Measurements from ENCODE around the gene BSND.

BSND gene

DNA sequence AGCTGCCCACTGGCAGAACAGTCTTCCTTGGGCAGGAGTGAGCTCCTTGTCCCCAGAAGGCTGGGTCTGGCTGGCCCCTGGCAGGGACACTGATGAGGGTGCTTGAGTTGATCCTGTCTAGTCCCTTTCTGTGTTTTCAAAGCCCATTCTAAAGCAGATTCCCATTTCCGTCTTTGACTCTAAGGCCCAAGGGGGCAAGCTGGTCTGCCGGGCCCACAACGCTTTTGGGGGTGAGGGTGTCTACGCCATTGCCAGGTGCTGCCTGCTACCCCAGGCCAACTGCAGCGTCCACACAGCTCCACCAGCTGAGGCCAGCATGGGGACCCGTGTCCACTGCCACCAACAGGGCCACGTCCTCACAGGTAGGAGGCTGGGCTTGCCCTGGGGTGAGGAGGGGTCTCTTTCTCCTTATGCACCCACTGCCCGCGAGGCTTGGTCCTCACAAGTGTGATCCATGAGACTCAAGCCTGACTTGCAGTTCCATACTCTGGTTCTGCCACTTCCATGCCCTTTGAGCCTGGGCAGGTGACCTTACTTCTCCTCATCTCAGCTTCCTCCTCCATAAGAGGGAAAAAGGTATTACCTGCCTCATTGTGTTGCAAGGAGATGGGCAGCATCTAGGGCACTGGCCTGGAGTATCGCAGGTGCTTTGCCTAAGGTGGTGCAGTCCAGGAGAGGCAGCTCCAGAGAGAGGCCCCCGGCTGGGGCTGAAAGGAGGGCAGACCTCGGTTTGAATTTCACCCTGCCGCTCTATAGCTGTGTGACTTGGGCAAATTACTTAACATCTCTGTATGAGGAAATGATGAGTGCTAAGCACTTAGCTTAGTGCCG, 60.8 kb downstream of the BSND start:
- no peak overlapping the region for H3K9ac ChIP-seq (ENCODE audit: low read length)
- H3K9me3 ChIP-seq (ENCODE audit: control insufficient read depth, low read length) = no peaks in the 10 kb centered on the region
- H3K4me1 ChIP-seq (ENCODE audit: control insufficient read depth, insufficient read depth, low read length) = peaks cover 18% of the 10 kb centered on the region
- peaks cover 51% of the 10 kb centered on the region for H3K36me3 ChIP-seq (ENCODE audit: control insufficient read depth, insufficient read depth, low read length, severe bottlenecking)
- no peak overlapping the region for H3K4me3 ChIP-seq (ENCODE audit: low read length)
- DNase-seq (ENCODE audit: low read depth) = no peak
- H3K27me3 ChIP-seq (replicated peaks; ENCODE audit: control insufficient read depth, insufficient read depth, low read length) = no peaks in the 10 kb centered on the region

DNA sequence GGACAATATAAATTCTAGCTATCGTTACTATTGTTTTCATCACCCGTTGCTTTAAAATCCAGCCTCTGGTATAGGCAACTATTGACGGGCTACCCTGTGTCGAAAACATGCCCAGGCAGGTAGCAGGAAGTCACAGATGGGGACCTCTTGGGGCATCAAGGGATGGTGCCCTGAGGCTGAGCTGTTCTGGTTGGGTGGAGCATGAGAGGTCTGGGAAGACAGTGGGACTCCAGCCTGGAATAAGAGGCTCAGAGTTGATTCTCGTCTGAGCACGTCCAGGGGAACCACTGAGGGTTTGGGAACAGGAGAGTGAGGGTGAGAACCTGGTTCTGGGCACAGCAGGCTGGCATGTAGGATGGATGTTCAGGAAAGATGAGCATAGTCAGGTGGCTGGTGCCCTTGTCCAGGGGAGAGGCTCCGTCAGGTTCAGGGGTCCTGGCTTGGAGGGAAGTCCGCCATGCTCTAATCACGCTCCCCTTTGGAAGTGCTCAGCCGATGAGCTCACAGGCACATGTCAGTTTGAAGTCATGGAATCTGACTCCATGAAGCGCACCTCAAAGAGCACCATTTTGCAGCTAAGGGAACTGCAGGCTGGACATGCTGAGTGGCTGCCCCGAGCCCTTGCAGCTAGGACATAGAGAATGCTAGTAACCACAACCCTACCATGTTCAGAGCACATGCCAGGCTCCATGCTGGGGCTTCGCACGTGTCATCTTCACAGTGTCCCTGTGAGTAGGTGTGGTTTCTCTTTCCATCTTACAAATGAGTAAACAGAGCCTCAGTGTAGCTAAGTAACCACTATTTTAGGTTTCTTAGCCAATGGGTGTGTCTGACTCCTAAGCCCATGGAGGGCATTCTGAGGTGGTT, 61.6 kb downstream of the BSND start:
- H3K9me3 ChIP-seq (ENCODE audit: control insufficient read depth, low read length) = no peaks in the 10 kb centered on the region
- DNase-seq (ENCODE audit: low read depth) = no peak
- peaks cover 51% of the 10 kb centered on the region for H3K36me3 ChIP-seq (ENCODE audit: control insufficient read depth, insufficient read depth, low read length, severe bottlenecking)
- H3K27me3 ChIP-seq (replicated peaks; ENCODE audit: control insufficient read depth, insufficient read depth, low read length) = no peaks in the 10 kb centered on the region
- no peak overlapping the region for H3K4me3 ChIP-seq (ENCODE audit: low read length)
- H3K9ac ChIP-seq (ENCODE audit: low read length) = no peak overlapping the region
- peaks cover 21% of the 10 kb centered on the region for H3K4me1 ChIP-seq (ENCODE audit: control insufficient read depth, insufficient read depth, low read length)

DNA sequence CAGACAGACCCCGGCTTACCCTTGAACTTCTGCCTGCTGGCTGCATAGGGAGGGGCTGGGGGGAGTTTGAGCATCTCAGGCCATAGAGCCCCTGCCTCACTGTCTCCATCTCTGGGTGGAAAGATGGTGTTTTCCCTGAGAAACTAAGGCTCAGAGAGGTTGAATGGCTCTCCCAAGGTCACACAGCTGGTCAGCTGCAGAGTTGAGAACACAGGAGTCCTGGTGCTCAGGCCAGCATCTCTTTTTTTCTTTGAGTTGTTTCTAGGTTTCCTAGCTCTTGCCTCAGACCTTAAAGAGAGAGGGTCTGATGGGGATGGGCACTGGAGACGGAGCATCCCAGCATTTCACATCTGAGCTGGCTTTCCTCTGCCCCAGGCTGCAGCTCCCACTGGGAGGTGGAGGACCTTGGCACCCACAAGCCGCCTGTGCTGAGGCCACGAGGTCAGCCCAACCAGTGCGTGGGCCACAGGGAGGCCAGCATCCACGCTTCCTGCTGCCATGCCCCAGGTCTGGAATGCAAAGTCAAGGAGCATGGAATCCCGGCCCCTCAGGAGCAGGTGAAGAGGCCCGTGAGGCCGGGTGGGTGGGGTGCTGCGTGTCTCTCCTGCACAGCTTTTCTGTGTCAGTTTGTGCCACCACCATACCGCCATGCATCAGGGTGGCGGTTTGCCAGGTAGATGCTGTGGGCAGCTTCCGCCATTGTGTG, 62.4 kb downstream of the BSND start:
- Histone ChIP-seq H3K9me3 (ENCODE audit: control insufficient read depth, low read length) (no peaks in the 10 kb centered on the region), H3K27me3 (replicated peaks; ENCODE audit: control insufficient read depth, insufficient read depth, low read length) (no peaks in the 10 kb centered on the region), H3K4me3 (ENCODE audit: low read length) (no peak overlapping the region), H3K9ac (ENCODE audit: low read length) (no peak overlapping the region), H3K36me3 (ENCODE audit: control insufficient read depth, insufficient read depth, low read length, severe bottlenecking) (peaks cover 59% of the 10 kb centered on the region), H3K4me1 (ENCODE audit: control insufficient read depth, insufficient read depth, low read length) (peaks cover 18% of the 10 kb centered on the region)
- no peak for DNase-seq (ENCODE audit: low read depth)
